Neuronal stem cell (in vitro differentiated cells): Measurements from ENCODE around the gene MAD1L1.

Experiments used
- DNase-seq: peaks from one replicate; pipeline ENCODE4 v3.0.0-alpha.2; 2013; ENCODE audit warnings: low spot score
- H2AFZ ChIP-seq: one replicate; pipeline ENCODE4 v1.6.1; 2013; ENCODE audit warnings: mild to moderate bottlenecking, low read length, inconsistent platforms
- H2AK5ac ChIP-seq: 2 replicates; pipeline ENCODE4 v1.6.1; 2013; ENCODE audit warnings: low read depth, mild to moderate bottlenecking, inconsistent platforms, low read length, moderate library complexity, mixed read lengths
- H2BK120ac ChIP-seq: 2 replicates; pipeline ENCODE4 v1.6.1; 2013; ENCODE audit warnings: low read depth, mild to moderate bottlenecking, inconsistent platforms, low read length, moderate library complexity, mixed read lengths
- H2BK12ac ChIP-seq: one replicate; pipeline ENCODE4 v1.6.1; 2013; ENCODE audit warnings: low read length, inconsistent platforms
- H2BK15ac ChIP-seq: 2 replicates; pipeline ENCODE4 v1.6.1; 2013; ENCODE audit warnings: mild to moderate bottlenecking, low read length, inconsistent platforms, mixed read lengths
- H2BK5ac ChIP-seq: one replicate; pipeline ENCODE4 v1.6.1; 2013; ENCODE audit warnings: inconsistent platforms, mild to moderate bottlenecking, low read length, moderate library complexity
- H3K14ac ChIP-seq: one replicate; pipeline ENCODE4 v1.6.1; 2013; ENCODE audit warnings: low read length, inconsistent platforms
- H3K18ac ChIP-seq: 2 replicates; pipeline ENCODE4 v1.6.1; 2013; ENCODE audit warnings: low read length, inconsistent platforms
- H3K23ac ChIP-seq: 2 replicates; pipeline ENCODE4 v1.6.1; 2013; ENCODE audit warnings: low read depth, mild to moderate bottlenecking, mixed read lengths, low read length, inconsistent platforms; ENCODE audit not compliant: poor library complexity
- H3K27ac ChIP-seq: replicated peaks from 3 replicates; pipeline ENCODE4 v1.5.1; 2013; ENCODE audit warnings: low read length, inconsistent platforms
- H3K27me3 ChIP-seq, 3 experiments: 2 replicates each; pipeline ENCODE4 v1.6.1; 2013; ENCODE audit warnings: low read length in 3 of 3, mild to moderate bottlenecking in 2 of 3, inconsistent platforms in 1 of 3, low read depth in 1 of 3, mixed read lengths in 1 of 3, moderate library complexity in 1 of 3; ENCODE audit not compliant: control insufficient read depth in 3 of 3, insufficient read depth in 3 of 3
- H3K36me3 ChIP-seq, 2 donors: replicated peaks in 1 of 2; 2 replicates each; pipeline ENCODE4 v1.6.1; 2013; ENCODE audit warnings: low read length in 2 of 2; ENCODE audit not compliant: control insufficient read depth in 2 of 2, insufficient read depth in 2 of 2
- H3K4ac ChIP-seq: 2 replicates; pipeline ENCODE4 v1.6.1; 2013; ENCODE audit warnings: inconsistent platforms, mild to moderate bottlenecking, low read length, moderate library complexity
- H3K4me1 ChIP-seq, 2 donors: 1 replicate in 1 of 2; 2 replicates in 1 of 2; pipeline ENCODE4 v1.6.1; 2013; ENCODE audit warnings: low read length in 2 of 2, low read depth in 1 of 2; ENCODE audit not compliant: control insufficient read depth in 2 of 2, insufficient read depth in 1 of 2
- H3K4me2 ChIP-seq: one replicate; pipeline ENCODE4 v1.6.1; 2013; ENCODE audit warnings: mild to moderate bottlenecking, low read length, inconsistent platforms; ENCODE audit not compliant: insufficient read depth, poor library complexity, severe bottlenecking
- H3K4me3 ChIP-seq, 2 donors: 2 replicates each; pipeline ENCODE4 v1.5.1; 2013; ENCODE audit warnings: low read length in 2 of 2, mild to moderate bottlenecking in 2 of 2, inconsistent platforms in 1 of 2, moderate library complexity in 1 of 2
- H3K79me1 ChIP-seq: one replicate; pipeline ENCODE4 v1.6.1; 2013; ENCODE audit warnings: low read depth, mild to moderate bottlenecking, inconsistent platforms, low read length, moderate library complexity
- H3K9ac ChIP-seq: one replicate; pipeline ENCODE4 v1.6.1; 2013; ENCODE audit warnings: mild to moderate bottlenecking, low read depth, low read length, inconsistent platforms; ENCODE audit not compliant: poor library complexity
- H3K9me3 ChIP-seq, 2 donors: replicated peaks in 1 of 2; 2 replicates each; pipeline versions ENCODE3 to v1.6.1; 2013; ENCODE audit warnings: low read length in 2 of 2, mild to moderate bottlenecking in 2 of 2, inconsistent platforms in 1 of 2, low read depth in 1 of 2, mixed read lengths in 1 of 2, moderate library complexity in 1 of 2; ENCODE audit not compliant: control insufficient read depth in 2 of 2, insufficient read depth in 1 of 2
- H4K8ac ChIP-seq: one replicate; pipeline ENCODE4 v1.6.1; 2013; ENCODE audit warnings: low read depth, mild to moderate bottlenecking, inconsistent platforms, low read length, moderate library complexity
- H4K91ac ChIP-seq: one replicate; pipeline ENCODE4 v1.6.1; 2013; ENCODE audit warnings: low read length, low read depth, mild to moderate bottlenecking, inconsistent platforms; ENCODE audit not compliant: poor library complexity
- WGBS, 2 donors: extraction: QIAGEN DNeasy Blood & Tissue Kit; methylation state at CpG; one replicate each; pipeline ENCODE4 v1.1.7; 2013; ENCODE audit warnings: missing lambda C conversion rate in 2 of 2, mixed read lengths in 1 of 2; ENCODE audit not compliant: insufficient read length in 2 of 2, insufficient replicate concordance in 1 of 2; ENCODE audit errors: extremely low coverage in 2 of 2; 5-methylcytosine and 5-hydroxymethylcytosine counted together

MAD1L1 gene

GRCh38 chr7:2245883-2246675 is 13.3 kb upstream of the MAD1L1 start:
- Histone ChIP-seq H3K79me1 (peaks cover 13% of the 10 kb centered on the region), H3K36me3 (peaks cover 10 to 24% of the 10 kb centered on the region in 2 donors), H4K91ac (no peak overlapping the region), H2BK120ac (no peak overlapping the region), H3K4me3 (no peak overlapping the region), H3K27me3 (no peaks in the 10 kb centered on the region), H3K4ac (no peak overlapping the region), H2AFZ (no peak overlapping the region), H3K23ac (no peak overlapping the region), H3K14ac (no peak overlapping the region), H3K27ac (no peak overlapping the region), H3K18ac (no peak overlapping the region), H3K9me3 (peaks cover 0 to 2% of the 10 kb centered on the region in 2 donors), H2BK12ac (no peak overlapping the region), H3K4me2 (no peak overlapping the region), H2BK15ac (peak overlapping the region; percentile 2), H2BK5ac (no peak overlapping the region), H4K8ac (no peak overlapping the region), H2AK5ac (no peak overlapping the region), H3K4me1 (peaks cover 0 to 8% of the 10 kb centered on the region in 2 donors), H3K9ac (no peak overlapping the region)
- DNase-seq: no peak
- whole genome bisulfite sequencing, 2 donors: no CpG with 5 or more reads among the region's 22 CpGs

GRCh38 chr7:2244404-2244995 is 11.8 kb upstream of the MAD1L1 start:
- no peak overlapping the region for H2BK120ac ChIP-seq
- no peak overlapping the region for H2BK12ac ChIP-seq
- H3K4me3 ChIP-seq: no peak overlapping the region
- no CpG with 5 or more reads among the region's 25 CpGs for WGBS, 2 donors
- H3K36me3 ChIP-seq: peaks cover 7 to 22% of the 10 kb centered on the region in 2 donors
- H3K14ac ChIP-seq: peak overlapping the region; percentile 17
- no peak overlapping the region for H2BK15ac ChIP-seq
- no peak overlapping the region for H4K91ac ChIP-seq
- peak overlapping the region; percentile 8 for H2BK5ac ChIP-seq
- no peak for DNase-seq
- peak overlapping the region; percentile 68 for H3K9ac ChIP-seq
- no peak overlapping the region for H3K18ac ChIP-seq
- peaks cover 0 to 8% of the 10 kb centered on the region in 2 donors for H3K4me1 ChIP-seq
- no peak overlapping the region for H3K4me2 ChIP-seq
- H2AFZ ChIP-seq: no peak overlapping the region
- H3K79me1 ChIP-seq: peaks cover 11% of the 10 kb centered on the region
- peak overlapping the region; percentile 50 for H2AK5ac ChIP-seq
- no peak overlapping the region for H3K27ac ChIP-seq
- H4K8ac ChIP-seq: no peak overlapping the region
- H3K27me3 ChIP-seq: no peaks in the 10 kb centered on the region
- no peak overlapping the region for H3K4ac ChIP-seq
- no peak overlapping the region for H3K23ac ChIP-seq
- H3K9me3 ChIP-seq: no peaks in the 10 kb centered on the region

- DNase-seq: no peak
- Histone ChIP-seq H3K4ac (no peak overlapping the region), H4K91ac (no peak overlapping the region), H3K18ac (no peak overlapping the region), H2AK5ac (no peak overlapping the region), H3K36me3 (peaks cover 13 to 31% of the 10 kb centered on the region in 2 donors), H2BK15ac (no peak overlapping the region), H3K4me1 (peaks cover 0 to 8% of the 10 kb centered on the region in 2 donors), H3K23ac (no peak overlapping the region), H2BK5ac (no peak overlapping the region), H3K4me2 (peak overlapping the region; percentile 92), H3K9ac (no peak overlapping the region), H3K9me3 (no peaks in the 10 kb centered on the region), H3K14ac (no peak overlapping the region), H3K27ac (no peak overlapping the region), H3K79me1 (peaks cover 11% of the 10 kb centered on the region), H2BK120ac (no peak overlapping the region), H2AFZ (no peak overlapping the region), H4K8ac (no peak overlapping the region), H3K4me3 (peak overlapping the region in 1 of 2 donors; percentile 88), H3K27me3 (no peaks in the 10 kb centered on the region), H2BK12ac (no peak overlapping the region)
- no CpG with 5 or more reads among the region's 12 CpGs for WGBS, 2 donors
Observed at GRCh38 chr7:2243458-2243857, 10.7 kb upstream of the MAD1L1 start.
